ENCODE results near the gene FAM217B.

The FAM217B gene

DNA sequence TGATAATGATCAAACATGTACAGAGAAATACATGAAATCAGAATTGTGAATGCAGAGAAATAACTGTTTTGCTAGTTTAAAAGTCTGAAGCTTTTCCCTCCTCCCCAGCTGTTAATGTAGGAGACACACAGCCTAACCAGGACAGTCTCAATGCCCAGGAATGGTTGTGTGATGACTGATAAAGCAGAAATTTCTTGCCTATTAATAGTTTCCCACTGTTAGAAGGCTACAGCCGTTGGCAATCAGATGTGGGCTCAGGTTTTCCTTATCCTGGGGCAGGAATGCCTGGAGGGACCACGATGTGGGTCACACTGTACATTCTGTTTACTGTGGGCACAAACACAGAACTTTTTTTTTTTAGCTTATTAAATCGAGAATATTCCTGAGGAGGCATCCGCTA, 2.0 kb upstream of the FAM217B start:
- Histone ChIP-seq H3K4me3 (ENCODE audit: insufficient read depth, low read depth, low read length, poor library complexity, severe bottlenecking) (no peak overlapping the region), H3K27me3 (replicated peaks; ENCODE audit: control insufficient read depth, insufficient read depth, low read length, poor library complexity, severe bottlenecking) (no peaks in the 10 kb centered on the region), H3K9me3 (ENCODE audit: control insufficient read depth, low read length) (no peaks in the 10 kb centered on the region), H3K36me3 (ENCODE audit: control insufficient read depth, insufficient read depth, low read length) (peaks cover 9% of the 10 kb centered on the region), H3K4me1 (ENCODE audit: control insufficient read depth, insufficient read depth, low read length, poor library complexity, severe bottlenecking) (peaks cover 5% of the 10 kb centered on the region), H3K27ac (ENCODE audit: insufficient read depth, low read length, poor library complexity, severe bottlenecking) (peak overlapping the region; percentile 6)
- DNase-seq: no peak

DNA sequence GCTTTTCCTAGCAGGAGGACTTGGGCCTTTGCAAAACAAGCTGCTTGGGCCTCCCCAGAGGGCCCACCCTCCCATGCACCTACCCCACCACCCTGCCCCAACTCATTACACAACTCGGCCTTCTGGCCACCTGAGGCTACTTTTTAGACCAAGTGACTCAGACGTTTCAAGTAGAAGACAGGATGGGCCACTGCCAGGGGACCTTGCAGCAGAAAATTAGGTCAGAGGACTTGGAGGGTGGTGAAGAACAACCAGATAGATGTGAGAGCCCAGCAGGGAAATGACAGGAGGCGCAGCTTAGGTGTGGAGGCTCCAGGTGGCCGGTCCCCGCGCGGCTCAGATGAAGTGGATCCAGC, 1.5 kb upstream of the FAM217B start:
- no peak overlapping the region for H3K4me3 ChIP-seq (ENCODE audit: insufficient read depth, low read depth, low read length, poor library complexity, severe bottlenecking)
- H3K27me3 ChIP-seq (replicated peaks; ENCODE audit: control insufficient read depth, insufficient read depth, low read length, poor library complexity, severe bottlenecking): no peaks in the 10 kb centered on the region
- H3K4me1 ChIP-seq (ENCODE audit: control insufficient read depth, insufficient read depth, low read length, poor library complexity, severe bottlenecking): peaks cover 5% of the 10 kb centered on the region
- no peaks in the 10 kb centered on the region for H3K9me3 ChIP-seq (ENCODE audit: control insufficient read depth, low read length)
- no peak overlapping the region for H3K27ac ChIP-seq (ENCODE audit: insufficient read depth, low read length, poor library complexity, severe bottlenecking)
- H3K36me3 ChIP-seq (ENCODE audit: control insufficient read depth, insufficient read depth, low read length): peaks cover 12% of the 10 kb centered on the region
- DNase-seq: no peak

DNA sequence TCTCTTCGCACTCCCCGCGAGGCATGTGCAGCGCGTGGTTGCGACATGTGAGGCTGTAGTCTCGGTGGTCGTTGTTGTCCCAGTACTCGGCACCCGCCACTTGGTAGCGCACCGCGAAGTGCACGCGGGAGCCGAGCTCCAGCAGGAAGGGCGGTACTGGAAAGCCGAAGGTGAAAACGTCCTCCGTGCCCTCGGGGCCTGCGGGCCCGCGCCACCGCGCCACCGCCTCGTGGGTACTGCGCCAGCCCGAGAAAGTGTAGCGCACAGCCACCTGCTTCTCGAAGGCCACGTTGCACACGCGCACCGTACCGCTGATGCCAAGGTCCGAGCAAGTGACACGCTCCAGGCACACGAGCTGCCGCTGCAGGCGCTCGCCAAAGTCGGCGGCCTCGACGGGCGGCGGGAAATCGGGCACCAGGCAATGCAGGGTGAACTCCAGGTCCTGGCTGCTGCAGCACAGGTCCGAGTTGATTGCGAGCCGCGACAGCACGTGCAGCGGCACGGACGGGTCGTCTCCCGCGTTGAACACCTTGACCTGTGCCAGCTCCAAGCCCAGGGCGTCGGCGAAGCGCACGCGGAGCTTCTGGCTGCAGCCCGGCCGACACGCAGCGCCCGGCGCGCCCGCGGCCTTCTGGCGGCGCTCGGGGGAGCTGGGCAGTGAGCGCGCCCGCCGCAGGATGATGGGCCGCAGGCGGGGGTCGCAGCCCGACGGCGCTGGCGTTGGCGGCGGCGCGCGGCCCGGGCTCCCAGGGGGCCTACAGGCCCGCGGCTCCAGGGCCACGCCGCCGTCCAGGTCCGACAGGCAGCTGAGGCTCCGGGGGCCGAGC, 924 bp upstream of the FAM217B start:
- Histone ChIP-seq H3K27me3 (replicated peaks; ENCODE audit: control insufficient read depth, insufficient read depth, low read length, poor library complexity, severe bottlenecking) (no peaks in the 10 kb centered on the region), H3K36me3 (ENCODE audit: control insufficient read depth, insufficient read depth, low read length) (peaks cover 17% of the 10 kb centered on the region), H3K4me3 (ENCODE audit: insufficient read depth, low read depth, low read length, poor library complexity, severe bottlenecking) (peak overlapping the region; percentile 85), H3K9me3 (ENCODE audit: control insufficient read depth, low read length) (no peaks in the 10 kb centered on the region), H3K27ac (ENCODE audit: insufficient read depth, low read length, poor library complexity, severe bottlenecking) (peak overlapping the region; percentile 83), H3K4me1 (ENCODE audit: control insufficient read depth, insufficient read depth, low read length, poor library complexity, severe bottlenecking) (peaks cover 5% of the 10 kb centered on the region)
- DNase-seq: no peak

DNA sequence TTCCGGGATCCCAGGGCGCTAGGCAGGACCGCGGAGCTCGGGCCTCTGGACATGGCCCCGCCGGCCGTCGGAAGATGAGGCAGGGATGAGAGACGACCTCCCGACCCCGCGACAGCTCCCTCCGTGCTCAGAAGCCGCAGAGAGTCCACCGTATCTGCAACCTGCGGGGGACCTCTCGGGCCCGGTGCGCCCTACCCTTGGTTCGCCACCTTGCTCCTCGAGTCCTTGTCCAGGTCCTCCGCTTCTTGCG, 385 bp upstream of the FAM217B start:
- Histone ChIP-seq H3K36me3 (ENCODE audit: control insufficient read depth, insufficient read depth, low read length) (peaks cover 23% of the 10 kb centered on the region), H3K4me3 (ENCODE audit: insufficient read depth, low read depth, low read length, poor library complexity, severe bottlenecking) (peak overlapping the region; percentile 85), H3K9me3 (ENCODE audit: control insufficient read depth, low read length) (no peaks in the 10 kb centered on the region), H3K27me3 (replicated peaks; ENCODE audit: control insufficient read depth, insufficient read depth, low read length, poor library complexity, severe bottlenecking) (no peaks in the 10 kb centered on the region), H3K27ac (ENCODE audit: insufficient read depth, low read length, poor library complexity, severe bottlenecking) (peak overlapping the region; percentile 83), H3K4me1 (ENCODE audit: control insufficient read depth, insufficient read depth, low read length, poor library complexity, severe bottlenecking) (peaks cover 5% of the 10 kb centered on the region)
- DNase-seq: no peak

DNA sequence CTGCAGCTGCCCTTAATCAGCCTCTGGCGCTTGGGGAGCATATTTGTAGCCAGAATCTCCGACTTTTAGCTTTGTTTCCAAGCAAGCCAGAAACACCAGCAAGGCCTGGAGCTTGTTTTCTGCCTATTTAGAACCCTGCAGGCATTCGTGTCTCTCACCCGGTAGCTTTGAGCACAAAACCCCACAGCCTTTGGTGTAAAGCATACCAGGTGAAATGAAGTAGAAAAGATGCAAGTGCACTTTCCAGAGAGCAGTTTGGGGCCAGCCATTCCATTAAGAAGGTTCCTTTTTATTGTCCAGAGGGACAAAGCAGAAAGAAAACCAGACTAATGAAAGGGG, 736 bp downstream of the FAM217B start:
- Histone ChIP-seq H3K4me3 (ENCODE audit: insufficient read depth, low read depth, low read length, poor library complexity, severe bottlenecking) (peak overlapping the region; percentile 85), H3K9me3 (ENCODE audit: control insufficient read depth, low read length) (no peaks in the 10 kb centered on the region), H3K27ac (ENCODE audit: insufficient read depth, low read length, poor library complexity, severe bottlenecking) (peak overlapping the region; percentile 83), H3K4me1 (ENCODE audit: control insufficient read depth, insufficient read depth, low read length, poor library complexity, severe bottlenecking) (peaks cover 5% of the 10 kb centered on the region), H3K36me3 (ENCODE audit: control insufficient read depth, insufficient read depth, low read length) (peaks cover 32% of the 10 kb centered on the region), H3K27me3 (replicated peaks; ENCODE audit: control insufficient read depth, insufficient read depth, low read length, poor library complexity, severe bottlenecking) (no peaks in the 10 kb centered on the region)
- no peak for DNase-seq

DNA sequence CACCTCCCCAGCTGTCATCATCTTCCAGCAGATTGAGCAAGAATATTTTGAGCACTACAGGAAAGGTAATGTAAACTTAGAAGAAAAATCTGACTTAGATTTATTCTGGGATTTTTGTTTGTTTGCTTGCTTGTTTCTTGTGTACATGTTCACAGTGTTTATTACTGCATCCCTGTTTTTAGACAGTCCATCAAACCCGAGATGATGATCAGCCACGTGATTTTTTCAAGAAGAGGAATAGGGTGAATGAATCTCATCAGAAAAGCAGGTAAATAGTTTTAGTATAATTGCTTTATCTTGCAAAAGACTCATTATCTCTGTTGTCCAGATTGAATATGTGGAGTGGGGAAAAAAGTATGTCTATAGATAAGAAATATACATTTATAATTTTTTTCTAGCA, 2.1 kb downstream of the FAM217B start:
- Histone ChIP-seq H3K4me1 (ENCODE audit: control insufficient read depth, insufficient read depth, low read length, poor library complexity, severe bottlenecking) (peaks cover 5% of the 10 kb centered on the region), H3K4me3 (ENCODE audit: insufficient read depth, low read depth, low read length, poor library complexity, severe bottlenecking) (no peak overlapping the region), H3K27me3 (replicated peaks; ENCODE audit: control insufficient read depth, insufficient read depth, low read length, poor library complexity, severe bottlenecking) (no peaks in the 10 kb centered on the region), H3K27ac (ENCODE audit: insufficient read depth, low read length, poor library complexity, severe bottlenecking) (no peak overlapping the region), H3K36me3 (ENCODE audit: control insufficient read depth, insufficient read depth, low read length) (peaks cover 32% of the 10 kb centered on the region), H3K9me3 (ENCODE audit: control insufficient read depth, low read length) (no peaks in the 10 kb centered on the region)
- DNase-seq: no peak

DNA sequence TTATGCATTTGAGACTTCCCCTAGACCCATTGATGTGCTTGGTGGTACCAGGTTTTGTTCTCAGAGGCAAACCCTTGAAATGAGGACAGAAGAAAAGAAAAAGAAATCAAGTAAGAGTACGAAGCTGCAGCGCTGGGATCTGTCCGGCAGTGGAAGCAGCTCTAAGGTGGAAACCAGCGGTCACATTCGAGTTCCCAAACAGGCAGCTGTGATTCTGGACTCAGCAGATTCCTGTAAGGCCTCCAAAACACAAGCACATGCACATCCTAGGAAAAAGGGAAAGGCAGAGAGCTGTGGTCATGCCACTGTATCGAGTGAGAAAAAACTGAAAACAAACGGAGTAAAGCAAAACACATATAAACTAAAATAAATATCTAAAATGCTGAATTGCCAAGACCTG, 4.5 kb downstream of the FAM217B start:
- Histone ChIP-seq H3K4me3 (ENCODE audit: insufficient read depth, low read depth, low read length, poor library complexity, severe bottlenecking) (no peak overlapping the region), H3K9me3 (ENCODE audit: control insufficient read depth, low read length) (no peaks in the 10 kb centered on the region), H3K36me3 (ENCODE audit: control insufficient read depth, insufficient read depth, low read length) (peaks cover 32% of the 10 kb centered on the region), H3K27ac (ENCODE audit: insufficient read depth, low read length, poor library complexity, severe bottlenecking) (no peak overlapping the region), H3K4me1 (ENCODE audit: control insufficient read depth, insufficient read depth, low read length, poor library complexity, severe bottlenecking) (peaks cover 3% of the 10 kb centered on the region), H3K27me3 (replicated peaks; ENCODE audit: control insufficient read depth, insufficient read depth, low read length, poor library complexity, severe bottlenecking) (no peaks in the 10 kb centered on the region)
- no peak for DNase-seq

DNA sequence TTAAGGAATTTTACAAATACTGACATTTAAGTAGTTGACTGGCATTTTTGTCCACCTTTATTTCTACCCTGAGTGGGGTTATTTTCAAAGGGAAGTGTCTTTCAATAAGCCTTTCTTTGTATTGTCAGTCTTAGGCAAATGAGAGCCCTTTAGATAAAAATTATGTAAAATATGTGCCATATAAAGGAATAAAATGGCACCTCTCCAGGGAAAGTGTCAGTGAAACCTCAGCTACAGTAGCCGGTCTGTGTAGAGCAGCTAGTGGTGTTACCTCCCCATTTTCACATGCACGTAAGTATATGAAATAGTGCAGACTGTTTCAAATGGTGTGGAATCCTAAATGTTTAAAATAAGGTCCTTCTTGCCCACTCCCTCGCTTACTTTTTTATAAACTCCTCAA, 5.0 kb downstream of the FAM217B start:
- no peaks in the 10 kb centered on the region for H3K27me3 ChIP-seq (replicated peaks; ENCODE audit: control insufficient read depth, insufficient read depth, low read length, poor library complexity, severe bottlenecking)
- peaks cover 3% of the 10 kb centered on the region for H3K4me1 ChIP-seq (ENCODE audit: control insufficient read depth, insufficient read depth, low read length, poor library complexity, severe bottlenecking)
- peaks cover 32% of the 10 kb centered on the region for H3K36me3 ChIP-seq (ENCODE audit: control insufficient read depth, insufficient read depth, low read length)
- no peak for DNase-seq
- no peak overlapping the region for H3K27ac ChIP-seq (ENCODE audit: insufficient read depth, low read length, poor library complexity, severe bottlenecking)
- no peak overlapping the region for H3K4me3 ChIP-seq (ENCODE audit: insufficient read depth, low read depth, low read length, poor library complexity, severe bottlenecking)
- no peaks in the 10 kb centered on the region for H3K9me3 ChIP-seq (ENCODE audit: control insufficient read depth, low read length)

DNA sequence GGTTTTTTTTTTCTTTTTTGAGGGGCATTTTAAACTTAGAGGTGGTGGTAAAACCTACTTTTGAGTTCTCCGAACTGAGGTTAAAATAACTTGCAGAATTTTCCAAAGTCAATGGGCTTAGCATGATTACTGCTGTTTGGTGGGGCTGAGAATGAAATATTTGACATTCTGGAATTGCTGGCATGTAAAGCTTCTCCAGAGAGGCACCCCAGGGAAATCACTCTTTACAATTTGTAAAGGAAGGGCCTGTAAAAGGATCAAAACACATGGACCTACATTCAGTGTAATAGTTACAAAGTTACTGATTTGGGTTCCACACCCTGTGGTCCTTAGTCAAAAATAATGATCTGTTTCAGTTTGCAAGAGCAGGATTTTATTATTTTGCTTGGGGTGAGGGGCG, 5.5 kb downstream of the FAM217B start:
- Histone ChIP-seq H3K9me3 (ENCODE audit: control insufficient read depth, low read length) (no peaks in the 10 kb centered on the region), H3K36me3 (ENCODE audit: control insufficient read depth, insufficient read depth, low read length) (peaks cover 32% of the 10 kb centered on the region), H3K4me1 (ENCODE audit: control insufficient read depth, insufficient read depth, low read length, poor library complexity, severe bottlenecking) (peaks cover 3% of the 10 kb centered on the region), H3K27ac (ENCODE audit: insufficient read depth, low read length, poor library complexity, severe bottlenecking) (no peak overlapping the region), H3K4me3 (ENCODE audit: insufficient read depth, low read depth, low read length, poor library complexity, severe bottlenecking) (no peak overlapping the region), H3K27me3 (replicated peaks; ENCODE audit: control insufficient read depth, insufficient read depth, low read length, poor library complexity, severe bottlenecking) (no peaks in the 10 kb centered on the region)
- no peak for DNase-seq

DNA sequence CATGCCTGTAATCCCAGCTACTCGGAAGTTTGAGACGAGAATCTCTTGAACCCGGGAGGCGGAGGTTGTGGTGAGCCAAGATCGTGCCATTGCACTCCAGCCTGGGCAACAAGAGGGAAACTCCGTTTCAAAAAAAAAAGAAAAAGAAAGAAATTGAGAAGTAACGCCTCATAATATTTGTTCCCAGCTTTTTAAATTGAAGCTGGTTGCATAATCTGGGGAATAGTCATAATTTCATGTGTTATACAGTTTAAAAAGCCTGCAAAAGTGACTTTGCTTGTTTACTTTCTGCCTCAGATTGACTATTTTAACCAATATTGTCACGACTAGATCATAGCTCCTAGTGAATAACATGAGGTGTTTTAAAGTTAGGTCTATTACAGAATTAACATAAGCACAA, 7.2 kb downstream of the FAM217B start:
- Histone ChIP-seq H3K4me3 (ENCODE audit: insufficient read depth, low read depth, low read length, poor library complexity, severe bottlenecking) (no peak overlapping the region), H3K4me1 (ENCODE audit: control insufficient read depth, insufficient read depth, low read length, poor library complexity, severe bottlenecking) (peaks cover 3% of the 10 kb centered on the region), H3K9me3 (ENCODE audit: control insufficient read depth, low read length) (no peaks in the 10 kb centered on the region), H3K27ac (ENCODE audit: insufficient read depth, low read length, poor library complexity, severe bottlenecking) (no peak overlapping the region), H3K27me3 (replicated peaks; ENCODE audit: control insufficient read depth, insufficient read depth, low read length, poor library complexity, severe bottlenecking) (no peaks in the 10 kb centered on the region), H3K36me3 (ENCODE audit: control insufficient read depth, insufficient read depth, low read length) (peaks cover 31% of the 10 kb centered on the region)
- DNase-seq: no peak
